Measurements from ENCODE around the gene OSBPL2. TPM values are rescaled to one million over a fixed set of nuclear protein-coding genes. Genes with fewer than 3 reads are reported as not detected.

Gene OSBPL2
- total RNA-seq, 1 donor from 2014 or later = 49.8 TPM

DNA sequence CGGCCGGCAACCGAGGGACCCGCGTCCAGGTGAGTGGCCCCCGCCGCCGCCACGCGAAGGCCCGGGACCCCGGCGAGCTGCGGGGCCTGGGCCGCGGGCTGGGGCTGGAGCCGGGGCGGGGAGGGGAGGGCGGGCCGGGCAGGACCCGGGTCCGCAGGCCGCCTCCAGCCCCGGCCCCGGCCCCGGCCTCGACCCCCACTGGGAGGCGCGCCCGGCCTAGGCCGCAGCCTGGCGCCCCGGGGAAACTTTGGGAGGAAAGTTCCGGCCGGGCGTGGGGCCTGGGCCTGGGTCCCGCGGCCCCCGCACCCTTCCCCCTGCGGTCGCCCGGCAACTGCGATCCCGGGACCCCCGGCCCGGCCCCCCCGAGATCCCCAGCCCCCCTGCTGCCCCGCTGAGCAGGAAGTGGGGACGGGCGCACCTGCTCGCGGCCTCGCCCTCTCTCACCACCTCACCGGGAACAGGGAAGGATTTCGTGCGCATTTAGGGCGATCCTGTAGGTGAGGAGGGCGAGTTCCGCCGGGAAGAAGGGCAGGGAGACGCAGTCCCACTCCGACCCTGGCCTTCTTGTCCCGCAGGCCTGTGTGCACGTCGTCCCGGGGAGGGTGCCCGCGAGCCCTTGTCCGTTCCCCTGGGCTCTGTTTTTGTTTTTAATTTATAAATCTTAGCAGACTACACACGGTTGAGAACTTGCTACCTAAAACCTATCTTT is 402 bp downstream of the OSBPL2 start:
- DNase-seq (ENCODE audit: low read depth) = no peak

DNA sequence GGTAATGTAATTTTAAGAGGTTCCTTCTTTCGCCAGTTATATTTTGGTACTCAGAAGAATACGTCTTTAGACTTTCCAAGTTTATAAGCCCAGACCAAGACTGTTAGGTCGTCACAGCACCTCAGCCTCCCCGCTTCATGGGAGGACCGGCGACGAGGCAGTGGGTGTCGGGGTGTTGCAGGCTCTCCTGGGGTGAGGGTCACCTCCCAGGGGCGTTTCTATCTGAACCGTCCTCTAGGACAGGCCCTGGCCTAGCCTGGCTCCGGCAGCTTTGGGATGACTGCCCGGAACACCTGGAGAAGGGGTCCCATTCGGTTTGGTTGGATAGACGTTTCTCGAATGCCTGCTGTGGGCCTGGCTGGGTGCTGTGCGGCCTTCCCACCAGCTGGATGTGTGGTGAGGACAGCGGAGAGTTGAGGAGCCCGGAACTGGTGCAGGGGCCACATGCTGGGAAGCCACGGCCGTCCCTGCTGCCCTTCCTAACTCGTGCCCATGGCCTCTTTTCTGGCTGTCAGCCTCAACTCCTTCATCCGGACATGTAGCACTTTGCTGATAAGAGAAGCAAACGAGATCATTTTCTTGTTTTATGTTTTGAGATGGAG is 1.1 kb downstream of the OSBPL2 start:
- Histone ChIP-seq H3K36me3 (ENCODE audit: control insufficient read depth, insufficient read depth, low read length) (peaks cover 9% of the 10 kb centered on the region), H3K4me3 (ENCODE audit: low read depth, low read length) (peak overlapping the region; percentile 68), H3K27me3 (ENCODE audit: control insufficient read depth, insufficient read depth, low read length) (no peaks in the 10 kb centered on the region)
- DNase-seq (ENCODE audit: low read depth) (no peak), FAIRE-seq (no peak)
- TF ChIP-seq, protein P1, sequence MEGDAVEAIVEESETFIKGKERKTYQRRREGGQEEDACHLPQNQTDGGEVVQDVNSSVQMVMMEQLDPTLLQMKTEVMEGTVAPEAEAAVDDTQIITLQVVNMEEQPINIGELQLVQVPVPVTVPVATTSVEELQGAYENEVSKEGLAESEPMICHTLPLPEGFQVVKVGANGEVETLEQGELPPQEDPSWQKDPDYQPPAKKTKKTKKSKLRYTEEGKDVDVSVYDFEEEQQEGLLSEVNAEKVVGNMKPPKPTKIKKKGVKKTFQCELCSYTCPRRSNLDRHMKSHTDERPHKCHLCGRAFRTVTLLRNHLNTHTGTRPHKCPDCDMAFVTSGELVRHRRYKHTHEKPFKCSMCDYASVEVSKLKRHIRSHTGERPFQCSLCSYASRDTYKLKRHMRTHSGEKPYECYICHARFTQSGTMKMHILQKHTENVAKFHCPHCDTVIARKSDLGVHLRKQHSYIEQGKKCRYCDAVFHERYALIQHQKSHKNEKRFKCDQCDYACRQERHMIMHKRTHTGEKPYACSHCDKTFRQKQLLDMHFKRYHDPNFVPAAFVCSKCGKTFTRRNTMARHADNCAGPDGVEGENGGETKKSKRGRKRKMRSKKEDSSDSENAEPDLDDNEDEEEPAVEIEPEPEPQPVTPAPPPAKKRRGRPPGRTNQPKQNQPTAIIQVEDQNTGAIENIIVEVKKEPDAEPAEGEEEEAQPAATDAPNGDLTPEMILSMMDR (IDR thresholded peaks at IDR 0.05; ENCODE audit: insufficient read depth, low read length, severe bottlenecking) = no peak

More for the DNA sequence above, 402 bp downstream of the OSBPL2 start:
- Histone ChIP-seq H3K36me3 (ENCODE audit: control insufficient read depth, insufficient read depth, low read length) (peaks cover 5% of the 10 kb centered on the region), H3K4me3 (ENCODE audit: low read depth, low read length) (peak overlapping the region; percentile 68), H3K27me3 (ENCODE audit: control insufficient read depth, insufficient read depth, low read length) (no peaks in the 10 kb centered on the region)
- FAIRE-seq = no peak
- TF ChIP-seq, protein P1 (IDR thresholded peaks at IDR 0.05; ENCODE audit: insufficient read depth, low read length, severe bottlenecking) = no peak

DNA sequence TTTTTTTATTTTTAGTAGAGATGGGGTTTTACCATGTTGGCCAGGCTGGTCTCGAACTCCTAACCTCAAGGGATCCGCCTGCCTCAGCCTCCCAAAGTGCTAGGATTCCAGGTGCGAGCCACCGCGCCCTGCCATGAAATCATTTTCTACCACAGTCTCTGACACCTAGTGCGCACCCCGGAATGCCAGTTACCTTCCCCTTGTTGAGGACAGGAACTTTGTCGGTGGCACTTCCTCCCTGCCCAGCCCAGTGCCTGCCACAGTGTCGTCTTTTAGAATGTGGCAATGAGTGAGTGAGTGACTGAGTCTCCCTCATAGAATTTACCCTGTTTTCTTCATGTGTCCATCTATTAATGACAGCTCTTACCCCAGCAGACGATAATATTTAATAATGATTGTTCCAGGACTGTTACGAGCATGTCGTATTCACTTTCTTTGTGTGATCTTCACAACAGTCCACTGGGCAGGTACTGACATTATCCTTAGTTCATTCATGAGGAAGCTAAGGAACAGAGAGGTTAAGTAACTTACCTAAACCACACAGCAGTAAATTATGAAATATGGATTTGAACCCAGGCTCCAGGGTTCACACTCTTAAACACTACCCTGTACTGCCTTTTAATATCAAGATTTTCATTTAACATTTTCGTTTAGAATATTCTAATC is 1.8 kb downstream of the OSBPL2 start:
- DNase-seq (ENCODE audit: low read depth) (no peak), FAIRE-seq (no peak)
- TF ChIP-seq, protein P1 (IDR thresholded peaks at IDR 0.05; ENCODE audit: insufficient read depth, low read length, severe bottlenecking) = no peak
- Histone ChIP-seq H3K36me3 (ENCODE audit: control insufficient read depth, insufficient read depth, low read length) (peaks cover 11% of the 10 kb centered on the region), H3K27me3 (ENCODE audit: control insufficient read depth, insufficient read depth, low read length) (no peaks in the 10 kb centered on the region), H3K4me3 (ENCODE audit: low read depth, low read length) (no peak overlapping the region)

DNA sequence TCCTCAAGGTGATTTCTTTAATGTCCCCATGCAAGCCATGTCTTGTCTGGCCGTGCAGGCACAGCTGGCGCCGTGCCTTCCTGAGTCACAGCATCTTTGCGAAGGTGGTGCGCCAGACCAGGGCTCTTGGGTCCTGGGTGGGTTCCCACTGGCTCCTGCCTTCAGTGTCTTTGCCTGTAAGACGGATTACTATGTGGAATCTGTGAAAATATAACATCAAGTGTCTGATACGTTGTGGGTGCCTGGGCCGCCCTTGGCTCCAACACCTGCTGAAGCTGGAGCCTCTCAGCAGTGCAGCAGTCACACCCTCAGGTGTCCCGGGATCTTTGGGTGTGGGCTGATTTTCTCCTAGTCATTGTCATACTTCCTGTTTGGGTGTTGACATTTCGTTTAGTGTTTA is 3.2 kb downstream of the OSBPL2 start:
- DNase-seq (ENCODE audit: low read depth) = peak; percentile 83
- TF ChIP-seq, protein P1 (IDR thresholded peaks at IDR 0.05; ENCODE audit: insufficient read depth, low read length, severe bottlenecking) = no peak
- Histone ChIP-seq H3K4me3 (ENCODE audit: low read depth, low read length) (no peak overlapping the region), H3K27me3 (ENCODE audit: control insufficient read depth, insufficient read depth, low read length) (no peaks in the 10 kb centered on the region), H3K36me3 (ENCODE audit: control insufficient read depth, insufficient read depth, low read length) (peaks cover 11% of the 10 kb centered on the region)
- no peak for FAIRE-seq

DNA sequence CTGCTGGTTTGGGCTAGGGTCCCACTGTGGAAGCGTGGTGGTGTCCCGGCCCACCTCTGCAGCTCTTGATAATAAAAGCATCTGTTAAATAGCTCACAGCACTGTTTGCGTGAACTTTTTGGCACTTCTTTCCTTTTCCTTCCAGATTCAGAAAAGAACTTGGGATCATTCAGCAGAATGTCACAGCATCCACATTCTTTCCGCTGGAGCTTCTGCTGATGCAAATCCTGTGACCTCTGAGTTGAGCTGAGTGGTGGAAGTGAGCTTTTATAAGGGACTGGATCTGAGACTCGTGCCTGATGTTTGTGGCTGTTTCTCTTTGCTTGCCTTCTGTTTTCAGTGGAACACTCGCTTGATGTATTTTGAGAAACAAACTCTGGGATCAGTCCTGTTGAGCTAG is 3.9 kb downstream of the OSBPL2 start:
- Histone ChIP-seq H3K36me3 (ENCODE audit: control insufficient read depth, insufficient read depth, low read length) (peaks cover 12% of the 10 kb centered on the region), H3K27me3 (ENCODE audit: control insufficient read depth, insufficient read depth, low read length) (no peaks in the 10 kb centered on the region), H3K4me3 (ENCODE audit: low read depth, low read length) (no peak overlapping the region)
- TF ChIP-seq, protein P1 (IDR thresholded peaks at IDR 0.05; ENCODE audit: insufficient read depth, low read length, severe bottlenecking) = no peak
- FAIRE-seq (no peak), DNase-seq (ENCODE audit: low read depth) (no peak)

Measured in bronchial epithelial cell (primary cell).